ENCODE results near the gene CLINT1. TPM values are rescaled to one million over a fixed set of nuclear protein-coding genes. Genes with fewer than 3 reads are reported as not detected.
A peak's percentile ranks its signal among the peaks of the same experiment; 100 is the strongest.

CLINT1 gene
- total and polyA plus RNA-seq, 2 of the 13 experiments (the other 11 are each of a cell fraction or from before 2014, with no cell fraction given), result 64.0 to 104 TPM

- TF ChIP-seq RARA (CRISPR knock-in tag; IDR thresholded peaks at IDR 0.05), result peak; percentile 20; the same call in 1 of the 2 replicates
- TF ChIP-seq HNF1A (IDR thresholded peaks at IDR 0.05; ENCODE audit: low read depth), result peak; percentile 81
- TF ChIP-seq HNF1A (CRISPR knock-in tag; IDR thresholded peaks at IDR 0.05; ENCODE audit: borderline replicate concordance), result peak; percentile 79; the same call in 1 of the 2 replicates
- TF ChIP-seq ELF3 (CRISPR knock-in tag; IDR thresholded peaks at IDR 0.05), result no peak
- TF ChIP-seq ZNF331 (CRISPR knock-in tag; IDR thresholded peaks at IDR 0.05), result 0 out of 2 replicates have a peak, but pooled peaks have one; percentile 14
- TF ChIP-seq HHEX (CRISPR knock-in tag; IDR thresholded peaks at IDR 0.05), result peak; percentile 26; the same call in 1 of the 2 replicates
- TF ChIP-seq GATAD2A (CRISPR knock-in tag; IDR thresholded peaks at IDR 0.05), result 0 out of 2 replicates have a peak, but pooled peaks have one; percentile 48
- peak; percentile 24; the same call in 1 of the 2 replicates for TF ChIP-seq SAP130 (CRISPR knock-in tag; IDR thresholded peaks at IDR 0.05; ENCODE audit: low read depth)
- TF ChIP-seq RFX5 (IDR thresholded peaks at IDR 0.05; ENCODE audit: low read depth, low read length), result no peak
- 0 out of 2 replicates have a peak, but pooled peaks have one; percentile 62 for TF ChIP-seq SATB2 (CRISPR knock-in tag; IDR thresholded peaks at IDR 0.05)
- TF ChIP-seq ZNF841 (CRISPR knock-in tag; IDR thresholded peaks at IDR 0.05; ENCODE audit: borderline replicate concordance), result no peak
- no peak for TF ChIP-seq JUNB (CRISPR knock-in tag; IDR thresholded peaks at IDR 0.05; ENCODE audit: borderline replicate concordance)
- TF ChIP-seq ZFY (CRISPR knock-in tag; IDR thresholded peaks at IDR 0.05), result no peak
- TF ChIP-seq JUN (CRISPR knock-in tag; IDR thresholded peaks at IDR 0.05), result no peak
- peak; percentile 64 for TF ChIP-seq FOXA3 (CRISPR knock-in tag; IDR thresholded peaks at IDR 0.05)
- no peak for TF ChIP-seq GATAD1 (CRISPR knock-in tag; IDR thresholded peaks at IDR 0.05)
- no peak for TF ChIP-seq ELK4 (CRISPR knock-in tag; IDR thresholded peaks at IDR 0.05; ENCODE audit: borderline replicate concordance)
- no peak for TF ChIP-seq ZNF607 (CRISPR knock-in tag; IDR thresholded peaks at IDR 0.05; ENCODE audit: borderline replicate concordance)
- no peak for TF ChIP-seq CREB1 (IDR thresholded peaks at IDR 0.05)
- no peak for TF ChIP-seq CREB1 (CRISPR knock-in tag; IDR thresholded peaks at IDR 0.05)
- TF ChIP-seq PAXIP1 (CRISPR knock-in tag; conservative IDR thresholded peaks at IDR 0.05), result peak; percentile 44; the same call in 1 of the 2 replicates
- TF ChIP-seq ZNF614 (CRISPR knock-in tag; IDR thresholded peaks at IDR 0.05; ENCODE audit: borderline replicate concordance), result 0 out of 2 replicates have a peak, but pooled peaks have one; percentile 47
- TF ChIP-seq MBD4 (IDR thresholded peaks at IDR 0.05; ENCODE audit: borderline replicate concordance, low read length), result no peak
- TF ChIP-seq NR2F2 (IDR thresholded peaks at IDR 0.05; ENCODE audit: borderline replicate concordance, low read depth), result 0 out of 2 replicates have a peak, but pooled peaks have one; percentile 26
Observed at GRCh38 chr5:157845914-157846598, 12.9 kb downstream of the CLINT1 start (continued).

Data from HepG2 (cell line).